GM23338 (cell line): ENCODE measurements around the gene NACAD.

ENCODE experiments used
- CREB1 ChIP-seq: fragments of 250-450 bp; sonication (Bioruptor Pico); IDR thresholded peaks from 2 replicates; pipeline ENCODE4 v1.5.0; 2020; ENCODE audit warnings: low read depth, mild to moderate bottlenecking, moderate library complexity
- EZH2 ChIP-seq: fragments of 200-600 bp; sonication (generic); IDR thresholded peaks from one replicate; pipeline ENCODE4 v1.8.0; 2017; ENCODE audit warnings: antibody characterized with exemption, mild to moderate bottlenecking, low read depth; ENCODE audit not compliant: unreplicated experiment
- EZH2phosphoT487 ChIP-seq: fragments of 200-600 bp; sonication (generic); IDR thresholded peaks from one replicate; pipeline ENCODE4 v1.8.1; 2018; ENCODE audit warnings: antibody characterized with exemption; ENCODE audit not compliant: unreplicated experiment
- JUNB ChIP-seq: IDR thresholded peaks from one replicate; pipeline ENCODE4 v1.6.1; 2016; ENCODE audit warnings: antibody characterized with exemption; ENCODE audit not compliant: unreplicated experiment
- NANOG ChIP-seq: IDR thresholded peaks from 2 replicates; pipeline ENCODE4 v1.6.1; 2016; ENCODE audit warnings: antibody characterized with exemption, borderline replicate concordance
- POLR2AphosphoS5 ChIP-seq: IDR thresholded peaks from 2 replicates; pipeline ENCODE4 v1.6.1; 2016; ENCODE audit warnings: antibody characterized with exemption, low read depth
- STAT1 ChIP-seq: IDR thresholded peaks from one replicate; pipeline ENCODE4 v1.6.1; 2016; ENCODE audit warnings: antibody characterized with exemption; ENCODE audit not compliant: unreplicated experiment
- ZNF114 ChIP-seq: fragments of 250-450 bp; sonication (Bioruptor Pico); IDR thresholded peaks from 2 replicates; pipeline ENCODE4 v1.5.0; 2020; ENCODE audit warnings: mild to moderate bottlenecking, moderate library complexity
- ZNF331 ChIP-seq: fragments of 250-450 bp; sonication (Bioruptor Pico); IDR thresholded peaks from 2 replicates; pipeline ENCODE4 v1.5.0; 2020; ENCODE audit warnings: low read depth, mild to moderate bottlenecking, moderate library complexity
- TF ChIP-seq, protein P1 (sequence below), 2 experiments: fragments of 200-600 bp in 1 of 2; sonication (generic) in 1 of 2; conservative IDR thresholded peaks; 2 replicates each; pipeline versions ENCODE4 v1.5.1 to v1.6.1; 2016 to 2017; ENCODE audit warnings: antibody characterized with exemption in 2 of 2, low read depth in 2 of 2, mild to moderate bottlenecking in 2 of 2, moderate library complexity in 1 of 2
- TF ChIP-seq, protein P2 (sequence below): IDR thresholded peaks from one replicate; pipeline ENCODE4 v1.6.1; 2018; ENCODE audit warnings: antibody characterized with exemption; ENCODE audit not compliant: unreplicated experiment
- TF ChIP-seq, protein P3 (sequence below): fragments of 250-450 bp; sonication (Bioruptor Pico); IDR thresholded peaks from 2 replicates; pipeline ENCODE4 v1.5.0; 2020; ENCODE audit warnings: mild to moderate bottlenecking, moderate library complexity
- TF ChIP-seq, protein P4 (sequence below): IDR thresholded peaks from 2 replicates; pipeline ENCODE4 v1.6.1; 2016; ENCODE audit warnings: antibody characterized with exemption

DNA sequence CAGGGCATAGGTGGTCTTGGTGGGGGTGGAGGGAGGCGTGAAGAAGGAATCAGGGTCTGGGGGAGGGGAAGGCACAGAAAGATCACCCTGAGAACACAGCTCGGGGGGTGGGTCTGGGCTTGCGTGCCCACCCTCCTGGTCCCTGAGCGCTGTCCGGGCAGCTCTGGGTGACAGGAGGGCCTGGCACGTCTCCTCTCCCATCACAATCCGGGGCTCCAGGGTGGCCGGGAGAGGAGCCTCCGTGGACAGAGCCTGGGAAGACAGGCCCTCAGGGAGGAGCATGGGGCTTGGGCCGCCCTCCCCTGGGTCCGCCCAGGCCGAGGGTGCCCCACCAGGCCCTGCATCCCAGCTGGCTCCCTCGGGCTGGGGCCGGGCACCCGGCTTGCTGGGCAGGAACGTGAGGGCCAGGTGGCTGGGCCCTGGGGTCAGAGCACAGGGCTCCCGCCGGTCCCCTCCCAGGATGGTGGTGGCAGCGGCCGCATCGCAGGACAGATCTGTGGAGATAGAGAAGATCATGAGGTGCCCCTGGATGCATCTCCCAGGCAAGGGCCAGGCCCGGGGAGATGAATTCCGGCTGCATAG is 3.1 kb downstream of the NACAD start:
- no peak for TF ChIP-seq CREB1 (CRISPR knock-in tag)
- TF ChIP-seq EZH2, result no peak
- TF ChIP-seq NANOG, result no peak
- TF ChIP-seq, protein P1, sequence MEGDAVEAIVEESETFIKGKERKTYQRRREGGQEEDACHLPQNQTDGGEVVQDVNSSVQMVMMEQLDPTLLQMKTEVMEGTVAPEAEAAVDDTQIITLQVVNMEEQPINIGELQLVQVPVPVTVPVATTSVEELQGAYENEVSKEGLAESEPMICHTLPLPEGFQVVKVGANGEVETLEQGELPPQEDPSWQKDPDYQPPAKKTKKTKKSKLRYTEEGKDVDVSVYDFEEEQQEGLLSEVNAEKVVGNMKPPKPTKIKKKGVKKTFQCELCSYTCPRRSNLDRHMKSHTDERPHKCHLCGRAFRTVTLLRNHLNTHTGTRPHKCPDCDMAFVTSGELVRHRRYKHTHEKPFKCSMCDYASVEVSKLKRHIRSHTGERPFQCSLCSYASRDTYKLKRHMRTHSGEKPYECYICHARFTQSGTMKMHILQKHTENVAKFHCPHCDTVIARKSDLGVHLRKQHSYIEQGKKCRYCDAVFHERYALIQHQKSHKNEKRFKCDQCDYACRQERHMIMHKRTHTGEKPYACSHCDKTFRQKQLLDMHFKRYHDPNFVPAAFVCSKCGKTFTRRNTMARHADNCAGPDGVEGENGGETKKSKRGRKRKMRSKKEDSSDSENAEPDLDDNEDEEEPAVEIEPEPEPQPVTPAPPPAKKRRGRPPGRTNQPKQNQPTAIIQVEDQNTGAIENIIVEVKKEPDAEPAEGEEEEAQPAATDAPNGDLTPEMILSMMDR (conservative IDR thresholded peaks at IDR 0.05; ENCODE audit: low read depth in 2 of 2), result no peak
- TF ChIP-seq, protein P2, sequence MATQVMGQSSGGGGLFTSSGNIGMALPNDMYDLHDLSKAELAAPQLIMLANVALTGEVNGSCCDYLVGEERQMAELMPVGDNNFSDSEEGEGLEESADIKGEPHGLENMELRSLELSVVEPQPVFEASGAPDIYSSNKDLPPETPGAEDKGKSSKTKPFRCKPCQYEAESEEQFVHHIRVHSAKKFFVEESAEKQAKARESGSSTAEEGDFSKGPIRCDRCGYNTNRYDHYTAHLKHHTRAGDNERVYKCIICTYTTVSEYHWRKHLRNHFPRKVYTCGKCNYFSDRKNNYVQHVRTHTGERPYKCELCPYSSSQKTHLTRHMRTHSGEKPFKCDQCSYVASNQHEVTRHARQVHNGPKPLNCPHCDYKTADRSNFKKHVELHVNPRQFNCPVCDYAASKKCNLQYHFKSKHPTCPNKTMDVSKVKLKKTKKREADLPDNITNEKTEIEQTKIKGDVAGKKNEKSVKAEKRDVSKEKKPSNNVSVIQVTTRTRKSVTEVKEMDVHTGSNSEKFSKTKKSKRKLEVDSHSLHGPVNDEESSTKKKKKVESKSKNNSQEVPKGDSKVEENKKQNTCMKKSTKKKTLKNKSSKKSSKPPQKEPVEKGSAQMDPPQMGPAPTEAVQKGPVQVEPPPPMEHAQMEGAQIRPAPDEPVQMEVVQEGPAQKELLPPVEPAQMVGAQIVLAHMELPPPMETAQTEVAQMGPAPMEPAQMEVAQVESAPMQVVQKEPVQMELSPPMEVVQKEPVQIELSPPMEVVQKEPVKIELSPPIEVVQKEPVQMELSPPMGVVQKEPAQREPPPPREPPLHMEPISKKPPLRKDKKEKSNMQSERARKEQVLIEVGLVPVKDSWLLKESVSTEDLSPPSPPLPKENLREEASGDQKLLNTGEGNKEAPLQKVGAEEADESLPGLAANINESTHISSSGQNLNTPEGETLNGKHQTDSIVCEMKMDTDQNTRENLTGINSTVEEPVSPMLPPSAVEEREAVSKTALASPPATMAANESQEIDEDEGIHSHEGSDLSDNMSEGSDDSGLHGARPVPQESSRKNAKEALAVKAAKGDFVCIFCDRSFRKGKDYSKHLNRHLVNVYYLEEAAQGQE, result no peak
- TF ChIP-seq EZH2phosphoT487, result no peak
- no peak for TF ChIP-seq POLR2AphosphoS5
- no peak for TF ChIP-seq STAT1
- TF ChIP-seq JUNB, result no peak
- TF ChIP-seq, protein P3, sequence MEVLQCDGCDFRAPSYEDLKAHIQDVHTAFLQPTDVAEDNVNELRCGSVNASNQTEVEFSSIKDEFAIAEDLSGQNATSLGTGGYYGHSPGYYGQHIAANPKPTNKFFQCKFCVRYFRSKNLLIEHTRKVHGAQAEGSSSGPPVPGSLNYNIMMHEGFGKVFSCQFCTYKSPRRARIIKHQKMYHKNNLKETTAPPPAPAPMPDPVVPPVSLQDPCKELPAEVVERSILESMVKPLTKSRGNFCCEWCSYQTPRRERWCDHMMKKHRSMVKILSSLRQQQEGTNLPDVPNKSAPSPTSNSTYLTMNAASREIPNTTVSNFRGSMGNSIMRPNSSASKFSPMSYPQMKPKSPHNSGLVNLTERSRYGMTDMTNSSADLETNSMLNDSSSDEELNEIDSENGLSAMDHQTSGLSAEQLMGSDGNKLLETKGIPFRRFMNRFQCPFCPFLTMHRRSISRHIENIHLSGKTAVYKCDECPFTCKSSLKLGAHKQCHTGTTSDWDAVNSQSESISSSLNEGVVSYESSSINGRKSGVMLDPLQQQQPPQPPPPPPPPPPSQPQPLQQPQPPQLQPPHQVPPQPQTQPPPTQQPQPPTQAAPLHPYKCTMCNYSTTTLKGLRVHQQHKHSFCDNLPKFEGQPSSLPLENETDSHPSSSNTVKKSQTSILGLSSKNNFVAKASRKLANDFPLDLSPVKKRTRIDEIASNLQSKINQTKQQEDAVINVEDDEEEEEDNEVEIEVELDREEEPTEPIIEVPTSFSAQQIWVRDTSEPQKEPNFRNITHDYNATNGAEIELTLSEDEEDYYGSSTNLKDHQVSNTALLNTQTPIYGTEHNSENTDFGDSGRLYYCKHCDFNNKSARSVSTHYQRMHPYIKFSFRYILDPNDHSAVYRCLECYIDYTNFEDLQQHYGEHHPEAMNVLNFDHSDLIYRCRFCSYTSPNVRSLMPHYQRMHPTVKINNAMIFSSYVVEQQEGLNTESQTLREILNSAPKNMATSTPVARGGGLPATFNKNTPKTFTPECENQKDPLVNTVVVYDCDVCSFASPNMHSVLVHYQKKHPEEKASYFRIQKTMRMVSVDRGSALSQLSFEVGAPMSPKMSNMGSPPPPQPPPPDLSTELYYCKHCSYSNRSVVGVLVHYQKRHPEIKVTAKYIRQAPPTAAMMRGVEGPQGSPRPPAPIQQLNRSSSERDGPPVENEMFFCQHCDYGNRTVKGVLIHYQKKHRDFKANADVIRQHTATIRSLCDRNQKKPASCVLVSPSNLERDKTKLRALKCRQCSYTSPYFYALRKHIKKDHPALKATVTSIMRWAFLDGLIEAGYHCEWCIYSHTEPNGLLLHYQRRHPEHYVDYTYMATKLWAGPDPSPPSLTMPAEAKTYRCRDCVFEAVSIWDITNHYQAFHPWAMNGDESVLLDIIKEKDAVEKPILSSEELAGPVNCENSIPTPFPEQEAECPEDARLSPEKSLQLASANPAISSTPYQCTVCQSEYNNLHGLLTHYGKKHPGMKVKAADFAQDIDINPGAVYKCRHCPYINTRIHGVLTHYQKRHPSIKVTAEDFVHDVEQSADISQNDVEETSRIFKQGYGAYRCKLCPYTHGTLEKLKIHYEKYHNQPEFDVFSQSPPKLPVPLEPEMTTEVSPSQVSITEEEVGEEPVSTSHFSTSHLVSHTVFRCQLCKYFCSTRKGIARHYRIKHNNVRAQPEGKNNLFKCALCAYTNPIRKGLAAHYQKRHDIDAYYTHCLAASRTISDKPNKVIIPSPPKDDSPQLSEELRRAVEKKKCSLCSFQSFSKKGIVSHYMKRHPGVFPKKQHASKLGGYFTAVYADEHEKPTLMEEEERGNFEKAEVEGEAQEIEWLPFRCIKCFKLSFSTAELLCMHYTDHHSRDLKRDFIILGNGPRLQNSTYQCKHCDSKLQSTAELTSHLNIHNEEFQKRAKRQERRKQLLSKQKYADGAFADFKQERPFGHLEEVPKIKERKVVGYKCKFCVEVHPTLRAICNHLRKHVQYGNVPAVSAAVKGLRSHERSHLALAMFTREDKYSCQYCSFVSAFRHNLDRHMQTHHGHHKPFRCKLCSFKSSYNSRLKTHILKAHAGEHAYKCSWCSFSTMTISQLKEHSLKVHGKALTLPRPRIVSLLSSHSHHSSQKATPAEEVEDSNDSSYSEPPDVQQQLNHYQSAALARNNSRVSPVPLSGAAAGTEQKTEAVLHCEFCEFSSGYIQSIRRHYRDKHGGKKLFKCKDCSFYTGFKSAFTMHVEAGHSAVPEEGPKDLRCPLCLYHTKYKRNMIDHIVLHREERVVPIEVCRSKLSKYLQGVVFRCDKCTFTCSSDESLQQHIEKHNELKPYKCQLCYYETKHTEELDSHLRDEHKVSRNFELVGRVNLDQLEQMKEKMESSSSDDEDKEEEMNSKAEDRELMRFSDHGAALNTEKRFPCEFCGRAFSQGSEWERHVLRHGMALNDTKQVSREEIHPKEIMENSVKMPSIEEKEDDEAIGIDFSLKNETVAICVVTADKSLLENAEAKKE (CRISPR knock-in tag), result no peak
- TF ChIP-seq, protein P4, sequence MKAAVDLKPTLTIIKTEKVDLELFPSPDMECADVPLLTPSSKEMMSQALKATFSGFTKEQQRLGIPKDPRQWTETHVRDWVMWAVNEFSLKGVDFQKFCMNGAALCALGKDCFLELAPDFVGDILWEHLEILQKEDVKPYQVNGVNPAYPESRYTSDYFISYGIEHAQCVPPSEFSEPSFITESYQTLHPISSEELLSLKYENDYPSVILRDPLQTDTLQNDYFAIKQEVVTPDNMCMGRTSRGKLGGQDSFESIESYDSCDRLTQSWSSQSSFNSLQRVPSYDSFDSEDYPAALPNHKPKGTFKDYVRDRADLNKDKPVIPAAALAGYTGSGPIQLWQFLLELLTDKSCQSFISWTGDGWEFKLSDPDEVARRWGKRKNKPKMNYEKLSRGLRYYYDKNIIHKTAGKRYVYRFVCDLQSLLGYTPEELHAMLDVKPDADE, result no peak
- TF ChIP-seq ZNF114, result no peak
- no peak for TF ChIP-seq ZNF331 (CRISPR knock-in tag)
